Measurements from ENCODE around the gene SLC44A5.
"Not testable (repeated sequence)": the region's sequence is repeated elsewhere in the genome, so short reads cannot be mapped to it uniquely, and the experiment has no call there.

Gene SLC44A5

GRCh38 chr1:75611014-75611413 lies at the start of gene SLC44A5:
SLC44A5 (minus strand) TSS chr1:75611114; CDS start chr1:75541447, 69,667 bp downstream.
- DNase-seq = no peak

GRCh38 chr1:75655931-75656330 lies 45.0 kb upstream of the SLC44A5 start:
- DNase-seq = no peak

GRCh38 chr1:75647183-75647582 lies 36.3 kb upstream of the SLC44A5 start:
- not testable (repeated sequence) for DNase-seq

- DNase-seq = not testable (repeated sequence)
These were observed 34.2 kb upstream of the SLC44A5 start for GRCh38 chr1:75645153-75645552.

GRCh38 chr1:75643460-75643859 lies 32.5 kb upstream of the SLC44A5 start:
- DNase-seq = no peak

GRCh38 chr1:75641325-75641724 lies 30.4 kb upstream of the SLC44A5 start:
- no peak for DNase-seq

GRCh38 chr1:75640137-75640536 lies 29.2 kb upstream of the SLC44A5 start:
- DNase-seq = no peak

- no peak for DNase-seq
These were observed 21.5 kb upstream of the SLC44A5 start for GRCh38 chr1:75632350-75632949.

- DNase-seq = no peak
These were observed 20.1 kb upstream of the SLC44A5 start for GRCh38 chr1:75630998-75631397.

GRCh38 chr1:75630004-75630594 lies 19.2 kb upstream of the SLC44A5 start:
- DNase-seq = no peak

GRCh38 chr1:75625795-75626194 lies 14.9 kb upstream of the SLC44A5 start:
- DNase-seq = no peak

- no peak for DNase-seq
These were observed 7.5 kb upstream of the SLC44A5 start for GRCh38 chr1:75618382-75618781.

GRCh38 chr1:75616436-75617433 lies 5.8 kb upstream of the SLC44A5 start:
- no peak for DNase-seq

GRCh38 chr1:75615613-75616435 lies 4.9 kb upstream of the SLC44A5 start:
- no peak for DNase-seq

- DNase-seq = no peak
These were observed 3.5 kb upstream of the SLC44A5 start for GRCh38 chr1:75614399-75614756.

GRCh38 chr1:75613916-75614315 lies 3.0 kb upstream of the SLC44A5 start:
- no peak for DNase-seq

- no peak for DNase-seq
These were observed 2.1 kb upstream of the SLC44A5 start for GRCh38 chr1:75612976-75613375.

- no peak for DNase-seq
These were observed 8.4 kb downstream of the SLC44A5 start for GRCh38 chr1:75602486-75602885.

- DNase-seq = no peak
These were observed 10.1 kb downstream of the SLC44A5 start for GRCh38 chr1:75600781-75601180.

GRCh38 chr1:75594327-75594726 lies 16.6 kb downstream of the SLC44A5 start:
- no peak for DNase-seq

- DNase-seq = not testable (repeated sequence)
These were observed 17.5 kb downstream of the SLC44A5 start for GRCh38 chr1:75593457-75593856.

GRCh38 chr1:75589637-75590036 lies 21.3 kb downstream of the SLC44A5 start:
- DNase-seq = no peak

Data from activated CD4-positive, CD25-positive, alpha-beta regulatory T cell (primary cell).